ENCODE measurements around the gene ARHGAP42. TPM values are rescaled to one million over a fixed set of nuclear protein-coding genes. Genes with fewer than 3 reads are reported as not detected.

Gene ARHGAP42
- total and polyA plus RNA-seq, 2 of the 13 experiments (the other 11 are each of a cell fraction or from before 2014, with no cell fraction given) = 2.5 to 4.3 TPM

GRCh38 chr11:100948936-100949335, 261.8 kb downstream of the ARHGAP42 start (continued):
- TF ChIP-seq BCL3 (CRISPR knock-in tag; IDR thresholded peaks at IDR 0.05) = no peak

- ATAC-seq = no peak
Measured at GRCh38 chr11:100949443-100949842, 262.4 kb downstream of the ARHGAP42 start.

DNA sequence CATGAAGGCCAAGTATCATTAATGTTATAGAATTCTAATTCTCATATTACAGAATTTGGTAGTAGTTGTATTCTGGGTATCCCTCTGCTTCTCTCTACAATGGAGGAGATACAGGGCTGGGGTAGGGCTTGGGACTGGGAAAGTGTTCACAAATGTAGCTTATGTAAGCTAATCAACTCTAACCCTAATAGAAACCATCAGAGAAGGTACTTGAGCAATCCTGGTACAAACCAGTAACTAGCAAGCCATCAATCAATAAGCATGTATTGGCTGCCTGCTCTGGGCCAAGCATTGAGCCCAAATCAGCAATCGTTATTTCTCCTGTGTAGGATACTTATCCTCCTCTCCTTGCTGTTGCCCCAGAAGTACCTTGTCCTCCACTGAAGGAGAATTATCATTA, 268.2 kb downstream of the ARHGAP42 start:
- intact Hi-C loops (cut with micrococcal nuclease; ENCODE audit: unreplicated experiment) (no loop called here), in situ Hi-C loops (cut with HindIII; ENCODE audit: extremely low pct_ligation_motif_present, low pct_unique_long_range_greater_than_20kb) (no loop called here)
- FAIRE-seq (no peak), ATAC-seq (no peak), DNase-seq (ENCODE audit: low spot score) (no peak)
- H3K27me3 ChIP-seq (ENCODE audit: control insufficient read depth in 1 of 2, insufficient read depth in 2 of 2, low read length in 2 of 2) = no peaks in the 10 kb centered on the region
- no peak overlapping the region for H2AFZ ChIP-seq (ENCODE audit: low read length)
- H3K4me2 ChIP-seq (ENCODE audit: low read depth, low read length) = no peak overlapping the region
- no peaks in the 10 kb centered on the region for H3K36me3 ChIP-seq (replicated peaks in 1 of 2; ENCODE audit: control insufficient read depth in 1 of 2, insufficient read depth in 2 of 2, low read length in 2 of 2)
- no peak overlapping the region for H3K9ac ChIP-seq (ENCODE audit: insufficient read depth, low read depth, low read length)
- WGBS (ENCODE audit: low lambda C conversion rate) = 80% methylated on average over 1 of the region's 1 CpG
- no peaks in the 10 kb centered on the region for H4K20me1 ChIP-seq (ENCODE audit: insufficient read depth, low read length)
- CTCF ChIA-PET (ENCODE audit: low intra/inter-chr PET ratio, low total read pairs) = no interaction called here
- BruUV-seq (replicated peaks) = no TSS peak
- H3K4me3 ChIP-seq (replicated peaks in 1 of 3; ENCODE audit: insufficient read depth in 1 of 3, low read depth in 2 of 3, low read length in 3 of 3) = no peak overlapping the region
- no peak overlapping the region for H3K27ac ChIP-seq (ENCODE audit: extremely low read length, insufficient read depth, low read length)
- H3K79me2 ChIP-seq (ENCODE audit: insufficient read depth, low read length) = no peaks in the 10 kb centered on the region
- no peaks in the 10 kb centered on the region for H3K4me1 ChIP-seq (ENCODE audit: insufficient read depth, low read length)
- POLR2A ChIA-PET = no interaction called here
- no peaks in the 10 kb centered on the region for H3K9me3 ChIP-seq (ENCODE audit: low read length)
- no peak for TF ChIP-seq SRSF9 (IDR thresholded peaks at IDR 0.05; ENCODE audit: borderline replicate concordance, insufficient read depth, low read depth, low read length, poor library complexity, severe bottlenecking)
- no peak for TF ChIP-seq HDAC6 (IDR thresholded peaks at IDR 0.05; ENCODE audit: low read depth, low read length)
- TF ChIP-seq ZMYM3 (CRISPR knock-in tag; IDR thresholded peaks at IDR 0.05) = no peak
- TF ChIP-seq SRSF4 (IDR thresholded peaks at IDR 0.05; ENCODE audit: low read depth, low read length, poor library complexity, severe bottlenecking) = no peak

More at GRCh38 chr11:100949443-100949842, 262.4 kb downstream of the ARHGAP42 start:
- no peaks in the 10 kb centered on the region for H3K4me1 ChIP-seq (ENCODE audit: insufficient read depth, low read length)
- H3K4me3 ChIP-seq (replicated peaks in 1 of 3; ENCODE audit: insufficient read depth in 1 of 3, low read depth in 2 of 3, low read length in 3 of 3) = no peak overlapping the region
- DNase-seq (ENCODE audit: low spot score) (no peak), FAIRE-seq (no peak)
- H3K27ac ChIP-seq (ENCODE audit: extremely low read length, insufficient read depth, low read length) = no peak overlapping the region
- no peak overlapping the region for H2AFZ ChIP-seq (ENCODE audit: low read length)
- intact Hi-C loops (cut with micrococcal nuclease; ENCODE audit: unreplicated experiment) (no loop called here), in situ Hi-C loops (cut with HindIII; ENCODE audit: extremely low pct_ligation_motif_present, low pct_unique_long_range_greater_than_20kb) (no loop called here)
- ChIA-PET CTCF (ENCODE audit: low intra/inter-chr PET ratio, low total read pairs) (no interaction called here), POLR2A (no interaction called here)
- H4K20me1 ChIP-seq (ENCODE audit: insufficient read depth, low read length) = no peaks in the 10 kb centered on the region
- no peak overlapping the region for H3K4me2 ChIP-seq (ENCODE audit: low read depth, low read length)
- no peaks in the 10 kb centered on the region for H3K79me2 ChIP-seq (ENCODE audit: insufficient read depth, low read length)
- no peaks in the 10 kb centered on the region for H3K9me3 ChIP-seq (ENCODE audit: low read length)
- no peaks in the 10 kb centered on the region for H3K36me3 ChIP-seq (replicated peaks in 1 of 2; ENCODE audit: control insufficient read depth in 1 of 2, insufficient read depth in 2 of 2, low read length in 2 of 2)
- H3K9ac ChIP-seq (ENCODE audit: insufficient read depth, low read depth, low read length) = no peak overlapping the region
- BruUV-seq (replicated peaks) = no TSS peak
- WGBS (ENCODE audit: low lambda C conversion rate) = 82% methylated on average over 2 of the region's 2 CpGs
- TF ChIP-seq ATRX (CRISPR knock-in tag; IDR thresholded peaks at IDR 0.05; ENCODE audit: borderline replicate concordance) = no peak
- TF ChIP-seq ZSCAN22 (CRISPR knock-in tag; IDR thresholded peaks at IDR 0.05) = no peak
- no peak for TF ChIP-seq MED8 (CRISPR knock-in tag; IDR thresholded peaks at IDR 0.05; ENCODE audit: insufficient replicate concordance)
- TF ChIP-seq JUN (CRISPR knock-in tag; IDR thresholded peaks at IDR 0.05) = no peak
- no peaks in the 10 kb centered on the region for H3K27me3 ChIP-seq (ENCODE audit: control insufficient read depth in 1 of 2, insufficient read depth in 2 of 2, low read length in 2 of 2)

Measured in HepG2 (cell line).